Suprapubic skin (tissue), 4 donors: Measurements from ENCODE around the gene CENPX. TPM values are rescaled to one million over a fixed set of nuclear protein-coding genes. Genes with fewer than 3 reads are reported as not detected.

Source experiments
- DNase-seq, 2 donors: peaks; one replicate each; pipeline ENCODE4 v3.0.0-alpha.2; 2019; ENCODE audit warnings: low spot score in 2 of 2
- H3K27ac ChIP-seq: fragments of 200-600 bp; sonication (generic); one replicate; pipeline ENCODE4 v1.5.1; 2019
- H3K27me3 ChIP-seq: fragments of 200-600 bp; sonication (generic); one replicate; pipeline ENCODE4 v1.5.1; 2019
- H3K36me3 ChIP-seq: fragments of 200-600 bp; sonication (generic); one replicate; pipeline ENCODE4 v1.5.1; 2019
- H3K4me1 ChIP-seq: fragments of 200-600 bp; sonication (generic); one replicate; pipeline ENCODE4 v1.5.1; 2019
- H3K4me3 ChIP-seq: fragments of 200-600 bp; sonication (generic); one replicate; pipeline ENCODE4 v1.5.1; 2019; ENCODE audit warnings: mild to moderate bottlenecking
- H3K9me3 ChIP-seq: fragments of 200-600 bp; sonication (generic); one replicate; pipeline ENCODE4 v1.5.1; 2019
- CTCF ChIP-seq, 2 donors: fragments of 200-600 bp in 1 of 2; fragments of 450-650 bp in 1 of 2; sonication (generic) in 1 of 2; IDR thresholded peaks; one replicate each; pipeline ENCODE4 v1.5.1; 2016 to 2019; ENCODE audit warnings: antibody characterized with exemption in 2 of 2, mild to moderate bottlenecking in 1 of 2, moderate library complexity in 1 of 2
- EP300 ChIP-seq: sonication (generic); formaldehyde crosslinking; IDR thresholded peaks from one replicate; pipeline ENCODE4 v1.6.1; 2017; ENCODE audit warnings: antibody characterized with exemption
- POLR2A ChIP-seq, 2 donors: fragments of 450-650 bp; IDR thresholded peaks; one replicate each; pipeline ENCODE4 v1.6.1; 2017; ENCODE audit warnings: antibody characterized with exemption in 2 of 2, mild to moderate bottlenecking in 2 of 2, moderate library complexity in 2 of 2
- POLR2AphosphoS5 ChIP-seq, 3 donors: sonication (generic); formaldehyde crosslinking; IDR thresholded peaks; one replicate each; pipeline ENCODE4 v1.6.1; 2017; ENCODE audit warnings: antibody characterized with exemption in 3 of 3
- WGBS: methylation state at CpG from one replicate; pipeline ENCODE4 v1.1.5; 2018; 5-methylcytosine and 5-hydroxymethylcytosine counted together
- total RNA-seq, 4 donors: library from RNA; depleted of rRNA; stranded (reverse); fragments of >200 nt; gene quantifications; one replicate each; pipeline ENCODE4 v1.1.0, GENCODE V29; 2016

The CENPX gene
- total RNA-seq, 4 donors from 2014 or later = 75.8 to 81.6 (median 76.8) TPM

GRCh38 chr17:82060001-82060380 is 37.3 kb upstream of the CENPX start:
- no peak overlapping the region for H3K4me3 ChIP-seq
- peaks cover 29% of the 10 kb centered on the region for H3K4me1 ChIP-seq
- no peaks in the 10 kb centered on the region for H3K27me3 ChIP-seq
- TF ChIP-seq CTCF (IDR thresholded peaks at IDR 0.05) (no peak), POLR2AphosphoS5 (IDR thresholded peaks at IDR 0.05) (no peak), POLR2A (IDR thresholded peaks at IDR 0.05) (no peak), EP300 (no peak)
- DNase-seq = no peak
- peaks cover 89% of the 10 kb centered on the region for H3K36me3 ChIP-seq
- WGBS = 97% methylated on average over 6 of the region's 16 CpGs
- no peaks in the 10 kb centered on the region for H3K9me3 ChIP-seq
- no peak overlapping the region for H3K27ac ChIP-seq

DNA sequence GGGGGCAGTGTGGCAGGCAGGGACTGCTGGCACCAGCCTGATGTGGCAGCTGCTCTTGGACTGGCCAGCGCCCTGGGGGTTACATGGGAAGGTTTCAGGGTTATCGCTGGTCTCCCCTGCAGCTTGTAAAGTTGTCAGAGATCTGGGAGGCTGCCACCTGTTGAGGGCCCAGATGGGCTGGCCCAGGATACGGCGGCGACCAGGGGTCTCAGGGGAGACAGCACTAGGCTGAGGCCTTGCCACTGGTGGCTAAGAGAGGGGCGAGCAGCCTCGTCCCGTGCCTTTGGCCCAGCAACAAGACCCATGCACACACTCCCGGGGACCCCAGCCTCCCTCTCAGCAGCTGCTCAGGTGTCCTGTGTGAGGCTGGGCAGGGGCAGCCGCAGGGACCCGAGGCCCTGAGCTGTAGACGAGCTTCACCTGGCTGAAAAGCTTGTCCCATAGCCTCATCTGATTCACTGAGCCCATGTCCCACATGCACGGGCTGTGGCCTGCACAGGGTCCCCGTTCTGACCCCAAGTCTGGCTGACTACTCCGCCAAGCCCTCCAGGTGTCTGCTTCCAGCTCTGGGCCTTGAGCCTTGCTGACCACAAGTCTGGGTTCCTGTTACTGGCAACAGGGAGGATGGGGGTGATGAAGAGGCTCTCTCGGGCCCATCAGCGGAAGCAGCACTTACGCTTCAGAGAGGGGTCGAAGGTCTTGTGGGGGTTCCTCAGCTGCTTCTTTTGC is 36.8 kb upstream of the CENPX start:
- no peak overlapping the region for H3K4me3 ChIP-seq
- TF ChIP-seq POLR2AphosphoS5 (IDR thresholded peaks at IDR 0.05) (no peak), EP300 (no peak), CTCF (IDR thresholded peaks at IDR 0.05) (no peak), POLR2A (IDR thresholded peaks at IDR 0.05) (no peak)
- H3K9me3 ChIP-seq = no peaks in the 10 kb centered on the region
- no peaks in the 10 kb centered on the region for H3K27me3 ChIP-seq
- H3K36me3 ChIP-seq = peaks cover 95% of the 10 kb centered on the region
- DNase-seq = no peak
- no peak overlapping the region for H3K27ac ChIP-seq
- 72% methylated on average over 11 of the region's 19 CpGs for WGBS
- peaks cover 24% of the 10 kb centered on the region for H3K4me1 ChIP-seq

DNA sequence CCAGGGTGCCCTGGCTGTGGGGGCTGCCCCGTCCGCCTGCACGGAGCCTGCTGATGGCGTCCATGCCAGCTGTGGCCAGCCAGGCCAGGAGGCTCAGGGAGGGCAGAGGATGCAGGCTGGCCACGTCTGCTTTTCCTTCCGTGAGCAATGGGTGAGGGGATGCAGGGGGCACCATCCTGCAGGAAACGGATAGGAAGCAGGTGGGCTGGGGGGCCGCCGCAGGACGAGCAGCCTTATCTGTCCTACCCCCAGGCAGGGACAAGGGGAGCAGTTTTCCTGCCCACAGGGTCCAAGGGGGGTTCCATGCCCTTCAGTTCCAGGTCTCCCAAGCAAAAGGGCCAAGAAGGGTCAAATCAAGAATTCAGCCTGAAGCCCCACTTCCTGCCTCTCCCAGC is 36.2 kb upstream of the CENPX start:
- WGBS = 89% methylated on average over 3 of the region's 10 CpGs
- DNase-seq = no peak
- Histone ChIP-seq H3K4me3 (no peak overlapping the region), H3K27me3 (no peaks in the 10 kb centered on the region), H3K9me3 (no peaks in the 10 kb centered on the region), H3K4me1 (peaks cover 21% of the 10 kb centered on the region), H3K36me3 (peaks cover 96% of the 10 kb centered on the region), H3K27ac (no peak overlapping the region)
- TF ChIP-seq EP300 = no peak
- TF ChIP-seq CTCF (IDR thresholded peaks at IDR 0.05) = no peak
- no peak for TF ChIP-seq POLR2A (IDR thresholded peaks at IDR 0.05)
- TF ChIP-seq POLR2AphosphoS5 (IDR thresholded peaks at IDR 0.05) = no peak

DNA sequence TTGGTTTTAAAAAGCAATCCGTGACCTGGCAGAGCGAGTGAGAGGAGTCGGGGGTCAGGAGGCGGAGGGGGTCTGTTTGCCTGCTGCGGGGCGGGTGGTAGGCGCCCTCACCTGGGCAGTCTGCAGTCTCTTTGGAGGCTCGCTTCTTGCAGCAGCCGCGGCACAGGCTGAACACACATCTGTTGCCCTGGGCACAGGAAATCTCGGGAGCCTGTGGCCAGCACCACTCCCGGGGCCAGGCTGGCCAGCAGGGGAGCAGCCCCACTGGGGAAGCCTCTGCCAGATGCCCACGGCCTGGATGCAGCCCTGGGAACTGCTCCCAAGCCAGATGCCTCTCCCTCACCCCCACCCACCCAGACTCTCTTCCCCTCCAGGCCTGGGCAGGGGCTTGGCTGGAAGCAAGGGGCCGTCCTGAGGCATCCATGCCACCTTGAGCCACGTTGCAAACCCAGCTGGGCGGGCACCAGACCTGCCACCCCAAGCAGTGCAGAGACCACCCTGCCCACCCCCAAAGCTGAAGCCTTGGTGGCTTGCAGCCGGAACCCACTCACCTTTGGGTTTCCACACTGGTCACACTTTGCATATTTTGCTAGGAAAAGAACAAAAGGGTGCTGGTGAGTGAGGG is 35.7 kb upstream of the CENPX start:
- TF ChIP-seq POLR2A (IDR thresholded peaks at IDR 0.05) (no peak), EP300 (no peak), POLR2AphosphoS5 (IDR thresholded peaks at IDR 0.05) (no peak), CTCF (IDR thresholded peaks at IDR 0.05) (no peak)
- H3K36me3 ChIP-seq = peaks cover 98% of the 10 kb centered on the region
- no peak for DNase-seq
- H3K27ac ChIP-seq = no peak overlapping the region
- 62% methylated on average over 3 of the region's 17 CpGs for WGBS
- peaks cover 21% of the 10 kb centered on the region for H3K4me1 ChIP-seq
- H3K9me3 ChIP-seq = no peaks in the 10 kb centered on the region
- H3K4me3 ChIP-seq = no peak overlapping the region
- H3K27me3 ChIP-seq = no peaks in the 10 kb centered on the region

DNA sequence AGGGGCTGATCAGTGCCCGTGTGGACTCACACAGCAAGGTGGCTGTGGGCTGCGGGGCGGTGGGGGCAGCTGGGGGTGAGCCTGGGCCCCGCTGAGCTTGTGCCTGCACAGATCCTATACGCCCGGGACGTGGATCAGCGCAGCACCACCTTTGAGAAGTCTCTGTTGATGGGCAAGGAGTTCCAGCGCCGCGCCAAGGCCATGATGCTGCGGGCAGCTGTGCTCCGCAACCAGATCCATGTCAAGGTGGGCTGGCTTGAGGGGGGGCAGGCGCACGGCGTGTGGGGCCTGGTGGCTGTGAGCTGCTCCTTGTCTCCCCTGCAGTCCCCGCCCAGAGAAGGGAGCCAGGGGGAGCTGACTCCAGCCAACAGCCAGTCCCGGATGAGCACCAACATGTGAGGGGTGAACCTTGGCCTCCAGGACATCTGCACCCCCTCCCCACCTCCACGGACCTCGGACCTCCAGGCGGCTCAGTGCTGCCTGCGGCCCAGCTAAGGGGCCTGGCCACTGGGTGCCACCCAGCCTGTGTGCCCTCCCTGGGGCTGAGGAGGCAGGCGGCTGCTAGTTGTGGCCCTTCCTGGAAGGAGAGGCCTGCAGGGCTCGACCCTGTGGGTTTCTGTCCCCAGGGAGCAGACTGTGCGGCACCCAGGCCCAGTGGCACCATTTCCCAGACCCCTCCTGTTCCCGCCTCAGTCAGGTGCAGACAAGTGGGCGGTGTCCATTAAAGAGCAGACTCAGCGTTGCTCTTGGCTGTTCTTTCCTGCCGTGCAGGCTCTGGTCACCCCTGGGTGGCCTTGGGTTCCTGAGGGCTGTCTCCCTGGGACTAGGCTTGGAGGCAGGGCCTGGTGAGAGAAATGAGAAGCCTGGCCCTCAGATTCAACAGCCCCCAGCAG is 34.3 kb upstream of the CENPX start:
- no peak overlapping the region for H3K27ac ChIP-seq
- peaks cover 24% of the 10 kb centered on the region for H3K4me1 ChIP-seq
- DNase-seq = no peak
- H3K9me3 ChIP-seq = no peaks in the 10 kb centered on the region
- no peak overlapping the region for H3K4me3 ChIP-seq
- H3K27me3 ChIP-seq = no peaks in the 10 kb centered on the region
- H3K36me3 ChIP-seq = peaks cover 86% of the 10 kb centered on the region
- TF ChIP-seq CTCF (IDR thresholded peaks at IDR 0.05) (no peak), EP300 (no peak), POLR2AphosphoS5 (IDR thresholded peaks at IDR 0.05) (no peak), POLR2A (IDR thresholded peaks at IDR 0.05) (no peak)
- 84% methylated on average over 13 of the region's 29 CpGs for WGBS
